ENCODE results near the gene C2CD4C.

- TF ChIP-seq, protein P1, sequence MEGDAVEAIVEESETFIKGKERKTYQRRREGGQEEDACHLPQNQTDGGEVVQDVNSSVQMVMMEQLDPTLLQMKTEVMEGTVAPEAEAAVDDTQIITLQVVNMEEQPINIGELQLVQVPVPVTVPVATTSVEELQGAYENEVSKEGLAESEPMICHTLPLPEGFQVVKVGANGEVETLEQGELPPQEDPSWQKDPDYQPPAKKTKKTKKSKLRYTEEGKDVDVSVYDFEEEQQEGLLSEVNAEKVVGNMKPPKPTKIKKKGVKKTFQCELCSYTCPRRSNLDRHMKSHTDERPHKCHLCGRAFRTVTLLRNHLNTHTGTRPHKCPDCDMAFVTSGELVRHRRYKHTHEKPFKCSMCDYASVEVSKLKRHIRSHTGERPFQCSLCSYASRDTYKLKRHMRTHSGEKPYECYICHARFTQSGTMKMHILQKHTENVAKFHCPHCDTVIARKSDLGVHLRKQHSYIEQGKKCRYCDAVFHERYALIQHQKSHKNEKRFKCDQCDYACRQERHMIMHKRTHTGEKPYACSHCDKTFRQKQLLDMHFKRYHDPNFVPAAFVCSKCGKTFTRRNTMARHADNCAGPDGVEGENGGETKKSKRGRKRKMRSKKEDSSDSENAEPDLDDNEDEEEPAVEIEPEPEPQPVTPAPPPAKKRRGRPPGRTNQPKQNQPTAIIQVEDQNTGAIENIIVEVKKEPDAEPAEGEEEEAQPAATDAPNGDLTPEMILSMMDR (IDR thresholded peaks at IDR 0.05) = no peak
- no peak for TF ChIP-seq POLR2A (IDR thresholded peaks at IDR 0.05)
These were observed 1.4 kb upstream of the C2CD4C start for GRCh38 chr19:410243-410781.
